HAP-1 (cell line): ENCODE measurements around the gene ALAS2.
A peak's percentile ranks its signal among the peaks of the same experiment; 100 is the strongest.
"Not testable (repeated sequence)": the region's sequence is repeated elsewhere in the genome, so short reads cannot be mapped to it uniquely, and the experiment has no call there.

Experiments
- DNase-seq, 2 experiments: peaks; one replicate each; pipeline ENCODE4 v3.0.0-alpha.2; 2016 to 2020; ENCODE audit warnings: low spot score in 2 of 2
- H3K27me3 ChIP-seq: fragments of 250-450 bp; sonication (Bioruptor Pico); 2 replicates; pipeline ENCODE4 v1.5.1; 2020; ENCODE audit warnings: low read depth, mild to moderate bottlenecking, moderate library complexity
- H3K36me3 ChIP-seq: fragments of 250-450 bp; sonication (Bioruptor Pico); replicated peaks from 2 replicates; pipeline ENCODE4 v1.5.1; 2020; ENCODE audit warnings: mild to moderate bottlenecking
- H3K4me1 ChIP-seq: fragments of 250-450 bp; sonication (Bioruptor Pico); 2 replicates; pipeline ENCODE4 v1.5.1; 2020; ENCODE audit warnings: mild to moderate bottlenecking
- H3K4me3 ChIP-seq: fragments of 250-450 bp; sonication (Bioruptor Pico); 2 replicates; pipeline ENCODE4 v1.5.1; 2020; ENCODE audit warnings: mild to moderate bottlenecking, moderate library complexity
- H3K9me3 ChIP-seq: fragments of 250-450 bp; sonication (Bioruptor Pico); 2 replicates; pipeline ENCODE4 v1.5.1; 2020; ENCODE audit warnings: mild to moderate bottlenecking, moderate library complexity
- in situ Hi-C: fragments of 300-500 bp; cut with MboI; formaldehyde crosslinking; loops from 3 replicates; pipeline ENCODE4 v1.14.3; 2020; ENCODE audit warnings: low sequenced_read_pairs, inconsistent platforms, mixed read lengths

The ALAS2 gene, protein sequence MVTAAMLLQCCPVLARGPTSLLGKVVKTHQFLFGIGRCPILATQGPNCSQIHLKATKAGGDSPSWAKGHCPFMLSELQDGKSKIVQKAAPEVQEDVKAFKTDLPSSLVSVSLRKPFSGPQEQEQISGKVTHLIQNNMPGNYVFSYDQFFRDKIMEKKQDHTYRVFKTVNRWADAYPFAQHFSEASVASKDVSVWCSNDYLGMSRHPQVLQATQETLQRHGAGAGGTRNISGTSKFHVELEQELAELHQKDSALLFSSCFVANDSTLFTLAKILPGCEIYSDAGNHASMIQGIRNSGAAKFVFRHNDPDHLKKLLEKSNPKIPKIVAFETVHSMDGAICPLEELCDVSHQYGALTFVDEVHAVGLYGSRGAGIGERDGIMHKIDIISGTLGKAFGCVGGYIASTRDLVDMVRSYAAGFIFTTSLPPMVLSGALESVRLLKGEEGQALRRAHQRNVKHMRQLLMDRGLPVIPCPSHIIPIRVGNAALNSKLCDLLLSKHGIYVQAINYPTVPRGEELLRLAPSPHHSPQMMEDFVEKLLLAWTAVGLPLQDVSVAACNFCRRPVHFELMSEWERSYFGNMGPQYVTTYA

DNA sequence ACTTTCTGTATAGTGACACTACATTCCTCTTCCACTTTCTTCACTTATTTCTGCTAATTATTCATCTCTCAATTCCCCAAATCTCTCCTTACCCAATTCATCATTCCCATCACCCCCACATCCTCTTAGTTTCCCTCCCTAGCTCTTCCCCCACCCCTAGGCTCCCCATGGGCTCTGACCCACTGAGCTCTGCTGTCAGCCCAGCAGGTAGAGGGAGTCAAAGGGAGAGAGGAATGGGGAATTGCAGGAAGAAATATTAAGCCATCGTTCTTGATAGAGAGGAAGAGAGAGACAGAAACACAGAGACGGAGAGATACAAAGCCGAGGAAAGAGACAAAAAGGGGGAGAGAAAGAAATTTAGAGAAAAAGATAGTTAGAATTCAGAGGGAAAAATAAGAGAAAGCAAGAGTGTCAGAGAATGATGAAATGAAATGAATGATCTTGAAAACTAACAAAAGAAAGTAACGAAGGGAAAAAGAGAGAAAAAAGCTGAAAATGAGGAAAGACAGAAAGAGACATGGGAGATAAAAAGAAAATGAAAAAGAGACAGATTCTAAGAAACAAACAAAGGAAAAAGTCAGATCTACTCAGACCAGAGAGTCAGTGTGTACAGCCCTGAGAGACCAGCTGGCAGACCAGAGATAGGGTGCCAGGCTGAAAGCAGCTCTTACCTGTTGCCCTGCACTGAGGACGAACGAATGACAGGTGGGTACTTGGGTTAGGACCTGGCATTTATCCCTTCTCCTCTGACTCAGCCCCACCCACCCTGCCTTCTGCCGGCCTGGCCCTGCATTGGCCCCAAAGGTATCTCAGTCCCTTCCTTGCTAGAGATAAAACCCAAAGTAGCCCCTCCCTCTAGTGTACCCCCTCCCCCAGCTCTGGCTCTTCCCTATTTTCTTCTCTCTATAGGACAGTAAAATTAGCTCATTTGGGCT is at the start of gene ALAS2:
TSS of gene ALAS2 (minus strand) at position 707 of the 935 bp plus-strand sequence. CDS start 4,977 bp downstream, outside the sequence.
- in situ Hi-C loops, result no loop called here
- H3K27me3 ChIP-seq, result peaks cover 2% of the 10 kb centered on the region; the same call in 1 of the 2 replicates

DNA sequence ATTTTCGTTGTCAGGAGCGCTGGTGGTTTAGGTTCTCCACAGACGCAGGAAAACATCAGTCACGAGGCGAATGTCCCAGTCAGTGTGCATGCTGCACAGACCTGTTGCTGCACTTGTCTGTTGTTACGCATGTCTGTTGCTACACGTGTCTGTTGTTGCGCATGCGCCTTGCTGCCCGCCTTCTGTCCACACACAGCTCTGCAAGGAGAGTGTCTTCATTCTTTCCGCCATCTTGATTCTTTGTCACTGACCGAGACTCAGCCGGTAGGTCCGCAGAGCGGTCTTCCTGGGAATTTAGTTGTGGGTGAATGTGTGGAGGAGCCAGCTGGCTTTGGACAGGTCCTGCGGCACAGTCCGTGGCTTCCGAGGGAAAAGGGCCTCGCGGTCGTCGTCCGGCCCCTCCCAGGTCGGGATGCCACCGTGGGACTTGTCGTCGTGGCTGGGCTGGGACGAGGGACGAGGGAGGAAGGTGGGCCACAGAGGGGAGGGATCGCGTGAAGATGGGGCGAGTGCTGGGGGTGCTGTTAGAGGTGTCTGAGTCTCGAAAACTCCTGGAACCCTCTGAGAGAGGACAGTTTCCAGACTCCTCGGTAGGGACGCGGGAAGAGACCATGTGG is 44.2 kb upstream of the ALAS2 start, which contains the start of gene PAGE2B:
TSS of gene PAGE2B (plus strand) at position 180 of the 617 bp plus-strand sequence. CDS start 1,012 bp downstream, outside the sequence.
- Histone ChIP-seq H3K27me3 (no peaks in the 10 kb centered on the region), H3K36me3 (no peaks in the 10 kb centered on the region), H3K9me3 (no peaks in the 10 kb centered on the region), H3K4me3 (no peak within 1 kb of the TSS), H3K4me1 (no peaks in the 10 kb centered on the region)
- in situ Hi-C loops, result no loop called here
- DNase-seq, result no peak

More for the DNA sequence above, at the start of gene ALAS2:
- H3K9me3 ChIP-seq, result no peaks in the 10 kb centered on the region
- H3K4me1 ChIP-seq, result no peaks in the 10 kb centered on the region
- no peak for DNase-seq
- H3K36me3 ChIP-seq, result no peaks in the 10 kb centered on the region
- H3K4me3 ChIP-seq, result no peak within 1 kb of the TSS

DNA sequence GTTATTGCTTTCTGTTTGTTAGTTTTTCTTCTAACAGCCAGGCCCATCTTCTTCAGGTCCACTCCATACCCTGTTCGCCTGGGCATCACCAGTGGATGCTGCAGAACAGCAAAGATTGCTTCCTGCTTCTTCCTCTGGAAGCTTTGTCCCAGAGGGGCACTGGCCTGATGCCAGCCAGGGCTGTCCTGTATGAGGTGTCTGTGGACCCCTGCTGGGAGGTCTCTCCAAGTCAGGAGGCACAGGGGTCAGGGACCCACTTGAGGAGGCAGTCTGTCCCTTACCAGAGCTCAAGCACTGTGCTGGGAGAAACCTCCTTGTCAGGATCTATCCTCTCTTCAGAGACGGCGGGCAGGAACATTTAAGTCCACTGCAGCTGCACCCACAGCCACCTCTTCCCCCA is 41.5 kb upstream of the ALAS2 start:
- no peak overlapping the region for H3K4me3 ChIP-seq
- no peaks in the 10 kb centered on the region for H3K4me1 ChIP-seq
- in situ Hi-C loops, result no loop called here
- H3K27me3 ChIP-seq, result no peaks in the 10 kb centered on the region
- no peaks in the 10 kb centered on the region; the same call in 1 of the 2 replicates for H3K9me3 ChIP-seq
- DNase-seq, result no peak
- H3K36me3 ChIP-seq, result no peaks in the 10 kb centered on the region

DNA sequence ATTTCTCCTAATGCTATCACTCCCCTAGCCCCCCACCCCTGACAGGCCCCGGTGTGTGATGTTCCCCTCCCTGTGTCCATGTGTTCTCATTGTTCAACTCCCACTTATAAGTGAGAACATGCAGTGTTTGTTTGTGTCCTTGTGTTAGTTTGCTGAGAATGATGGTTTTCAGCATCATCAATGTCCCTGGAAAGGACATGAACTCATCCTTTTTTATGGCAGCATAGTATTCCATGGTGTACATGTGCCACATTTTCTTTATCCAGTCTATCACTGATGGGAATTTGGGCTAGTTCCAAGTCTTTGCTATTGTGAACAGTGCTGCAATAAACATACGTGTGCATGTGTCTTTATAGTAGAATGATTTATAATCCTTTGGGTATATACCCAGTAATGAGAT is 36.4 kb upstream of the ALAS2 start:
- DNase-seq, H3K4me3 ChIP-seq, in situ Hi-C loops, H3K36me3 ChIP-seq, H3K4me1 ChIP-seq, H3K9me3 ChIP-seq, H3K27me3 ChIP-seq: not testable (repeated sequence)

DNA sequence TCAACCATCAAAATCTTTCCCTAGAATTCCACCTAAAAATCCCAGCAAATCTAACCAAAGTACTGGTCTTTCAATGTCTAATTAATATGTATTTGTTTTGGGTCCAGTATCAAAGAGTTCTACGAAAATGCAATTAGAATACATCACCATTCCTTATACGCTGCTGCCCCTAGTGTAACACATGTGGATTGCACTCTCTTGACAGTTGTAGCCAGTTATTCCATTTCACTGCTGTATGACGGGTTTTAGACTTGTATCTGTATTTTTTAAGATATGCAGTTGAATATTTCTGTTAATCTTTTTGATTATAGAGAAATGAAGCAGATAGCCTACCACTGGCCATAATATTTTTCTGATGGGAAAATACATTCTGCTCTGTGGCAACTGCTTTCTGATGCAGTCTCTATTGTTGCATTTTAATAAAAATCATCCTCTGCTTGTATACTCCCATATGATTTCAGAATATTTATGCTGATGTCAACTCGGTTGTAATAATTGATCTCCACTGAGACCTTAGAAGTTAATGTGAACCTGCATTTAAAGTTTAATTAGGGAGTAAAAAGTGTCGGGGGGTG is 27.0 kb upstream of the ALAS2 start:
- no peaks in the 10 kb centered on the region for H3K9me3 ChIP-seq
- DNase-seq, result peak; percentile 34 to 47
- H3K27me3 ChIP-seq, result peaks cover 11% of the 10 kb centered on the region
- H3K4me3 ChIP-seq, result no peak overlapping the region
- no peaks in the 10 kb centered on the region for H3K36me3 ChIP-seq
- H3K4me1 ChIP-seq, result no peaks in the 10 kb centered on the region
- in situ Hi-C loops, result no loop called here

DNA sequence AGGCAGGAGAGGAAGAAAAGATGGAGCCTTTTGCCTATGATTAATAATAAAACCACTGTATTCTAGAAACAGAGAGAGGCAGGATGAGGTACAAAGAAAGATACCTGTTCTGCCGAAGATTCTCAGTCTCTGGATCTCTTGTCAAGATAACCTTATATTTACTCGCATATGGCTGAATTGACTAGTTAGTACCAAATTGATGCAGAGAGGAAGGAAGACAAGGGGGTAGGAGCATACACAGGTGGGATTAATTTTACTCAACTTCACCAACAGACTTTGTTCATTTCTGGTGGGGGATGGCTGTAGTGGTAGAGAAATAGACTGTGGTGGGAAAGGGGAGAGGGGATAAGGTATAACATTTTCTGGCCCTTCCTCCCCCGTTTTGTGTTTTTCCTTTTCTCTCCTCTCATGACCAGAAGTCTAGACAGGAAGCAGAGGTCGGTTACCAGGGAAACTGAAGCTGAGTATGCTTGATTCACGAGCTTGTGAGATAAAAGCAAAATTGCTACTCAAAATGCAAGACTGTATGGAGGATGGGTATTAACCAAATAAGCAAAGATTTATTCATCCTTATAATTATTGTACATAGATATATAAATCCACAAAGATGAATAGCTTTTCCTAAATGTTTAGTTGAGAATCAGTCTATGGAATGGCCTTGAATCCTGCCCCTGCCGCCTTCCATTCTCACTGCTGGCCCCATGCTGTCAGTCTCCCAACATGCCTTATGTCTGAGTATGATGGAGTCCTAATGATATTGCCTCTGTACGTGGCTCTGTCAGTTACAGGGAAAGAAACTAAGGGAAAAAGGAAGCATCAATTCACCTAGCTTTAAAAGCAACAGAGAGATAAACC is 26.3 kb upstream of the ALAS2 start:
- peaks cover 11% of the 10 kb centered on the region for H3K27me3 ChIP-seq

DNA sequence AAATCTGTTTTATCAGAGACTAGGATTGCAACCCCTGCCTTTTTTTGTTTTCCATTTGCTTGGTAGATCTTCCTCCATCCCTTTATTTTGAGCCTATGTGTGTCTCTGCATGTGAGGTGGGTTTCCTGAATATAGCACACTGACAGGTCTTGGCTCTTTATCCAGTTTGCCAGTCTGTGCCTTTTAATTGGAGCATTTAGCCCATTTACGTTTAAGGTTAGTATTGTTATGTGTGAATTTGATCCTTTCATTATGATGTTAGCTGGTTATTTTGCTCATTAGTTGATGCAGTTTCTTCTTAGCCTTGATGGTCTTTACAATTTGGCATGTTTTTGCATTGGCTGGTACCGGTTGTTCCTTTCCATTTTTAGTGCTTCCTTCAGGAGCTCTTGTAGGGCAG is 19.8 kb upstream of the ALAS2 start:
- H3K9me3 ChIP-seq, H3K4me3 ChIP-seq, H3K4me1 ChIP-seq, DNase-seq, in situ Hi-C loops, H3K27me3 ChIP-seq, H3K36me3 ChIP-seq: not testable (repeated sequence)

More for the DNA sequence above, 26.3 kb upstream of the ALAS2 start:
- Histone ChIP-seq H3K4me3 (no peak overlapping the region), H3K9me3 (no peaks in the 10 kb centered on the region), H3K4me1 (no peaks in the 10 kb centered on the region), H3K36me3 (no peaks in the 10 kb centered on the region)
- in situ Hi-C loops, result no loop called here
- DNase-seq, result no peak

DNA sequence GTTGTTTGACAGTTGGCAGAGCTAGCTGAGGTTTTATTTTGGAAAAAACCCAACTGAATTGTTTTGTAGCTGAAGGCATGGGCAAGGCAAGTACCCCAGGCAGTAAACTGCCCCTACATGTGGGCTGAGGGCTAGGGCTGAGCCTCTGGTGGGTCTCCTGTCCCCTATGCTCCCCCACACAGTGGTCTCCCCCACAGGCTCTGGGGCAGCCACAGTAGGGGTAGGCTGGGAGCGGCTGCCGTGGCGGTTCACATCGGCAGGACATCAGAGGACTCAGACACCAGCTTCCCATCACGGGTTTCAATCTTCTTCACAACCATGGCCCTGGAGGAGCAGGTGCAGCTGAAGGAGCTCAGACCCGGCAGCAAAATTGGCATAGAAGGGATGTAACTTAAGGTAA is 10.7 kb upstream of the ALAS2 start:
- Histone ChIP-seq H3K4me1 (no peaks in the 10 kb centered on the region), H3K36me3 (no peaks in the 10 kb centered on the region), H3K9me3 (no peaks in the 10 kb centered on the region; the same call in 1 of the 2 replicates), H3K4me3 (no peak overlapping the region), H3K27me3 (no peaks in the 10 kb centered on the region)
- in situ Hi-C loops, result no loop called here
- no peak for DNase-seq

DNA sequence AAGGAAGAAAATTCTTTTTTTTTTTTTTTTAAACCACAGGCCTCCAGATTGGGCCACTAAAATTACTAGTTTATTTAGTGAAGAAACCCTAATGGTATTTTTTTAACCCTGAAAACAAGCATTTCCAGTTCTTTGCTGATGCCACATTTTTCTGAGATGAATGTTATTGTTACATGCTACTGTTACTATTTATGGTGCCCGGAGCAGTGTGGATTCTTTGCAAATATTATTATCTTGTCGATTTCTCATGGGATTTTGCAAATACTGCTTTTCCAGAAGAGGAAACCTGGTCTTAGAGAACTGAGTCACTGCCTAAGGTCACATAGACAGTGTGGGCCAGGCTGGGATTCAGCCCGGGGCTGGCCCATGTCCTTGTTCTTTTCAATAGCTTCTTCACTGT is 8.7 kb upstream of the ALAS2 start:
- no peak for DNase-seq
- in situ Hi-C loops, result no loop called here
- Histone ChIP-seq H3K4me3 (no peak overlapping the region), H3K9me3 (no peaks in the 10 kb centered on the region; the same call in 1 of the 2 replicates), H3K27me3 (no peaks in the 10 kb centered on the region), H3K36me3 (no peaks in the 10 kb centered on the region), H3K4me1 (no peaks in the 10 kb centered on the region)

DNA sequence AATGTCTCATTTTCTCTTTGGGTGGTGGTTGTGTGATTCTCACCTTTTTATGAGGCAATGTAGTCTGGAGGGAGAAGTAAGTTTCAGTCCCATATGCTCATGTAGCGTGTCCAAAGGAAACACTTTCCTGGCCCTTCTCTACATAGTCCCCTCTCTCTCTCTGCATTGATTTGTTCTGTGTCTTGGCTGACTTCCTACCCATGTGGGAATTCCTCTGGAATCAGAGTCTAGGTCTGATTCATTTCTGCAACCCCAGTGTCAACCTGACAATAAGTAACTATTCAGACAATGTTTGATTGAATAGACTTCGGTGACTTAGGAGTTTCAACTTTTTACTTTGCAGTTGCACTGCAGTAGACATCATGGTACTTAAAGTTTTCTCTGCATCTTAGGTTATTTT is 2.7 kb upstream of the ALAS2 start:
- Histone ChIP-seq H3K4me3 (no peak overlapping the region), H3K36me3 (no peaks in the 10 kb centered on the region)
- in situ Hi-C loops, result no loop called here

DNA sequence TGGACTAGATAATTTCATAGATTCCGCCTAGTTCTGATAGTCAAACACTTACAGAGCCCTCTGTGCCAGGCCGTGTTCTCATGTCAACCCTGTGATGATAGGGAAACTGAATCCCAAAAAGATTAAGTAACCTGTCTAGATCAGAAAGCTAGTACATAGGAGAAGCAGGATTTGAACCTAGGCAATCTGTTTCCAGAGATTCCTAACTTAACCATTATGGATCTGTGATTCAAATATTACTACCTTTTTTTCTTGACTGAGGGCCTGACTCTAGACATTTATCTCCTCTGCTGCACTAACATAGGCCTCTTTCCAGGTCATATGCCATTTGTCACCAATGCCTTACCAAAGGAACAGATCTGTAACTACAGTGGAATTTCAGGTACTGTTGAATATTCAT is 1.5 kb downstream of the ALAS2 start:
- Histone ChIP-seq H3K27me3 (peaks cover 2% of the 10 kb centered on the region; the same call in 1 of the 2 replicates), H3K36me3 (no peaks in the 10 kb centered on the region), H3K4me1 (no peaks in the 10 kb centered on the region), H3K9me3 (no peaks in the 10 kb centered on the region), H3K4me3 (no peak overlapping the region)
- no peak for DNase-seq
- in situ Hi-C loops, result no loop called here

More for the DNA sequence above, 2.7 kb upstream of the ALAS2 start:
- DNase-seq, result no peak
- Histone ChIP-seq H3K27me3 (peaks cover 2% of the 10 kb centered on the region; the same call in 1 of the 2 replicates), H3K9me3 (no peaks in the 10 kb centered on the region), H3K4me1 (no peaks in the 10 kb centered on the region)

DNA sequence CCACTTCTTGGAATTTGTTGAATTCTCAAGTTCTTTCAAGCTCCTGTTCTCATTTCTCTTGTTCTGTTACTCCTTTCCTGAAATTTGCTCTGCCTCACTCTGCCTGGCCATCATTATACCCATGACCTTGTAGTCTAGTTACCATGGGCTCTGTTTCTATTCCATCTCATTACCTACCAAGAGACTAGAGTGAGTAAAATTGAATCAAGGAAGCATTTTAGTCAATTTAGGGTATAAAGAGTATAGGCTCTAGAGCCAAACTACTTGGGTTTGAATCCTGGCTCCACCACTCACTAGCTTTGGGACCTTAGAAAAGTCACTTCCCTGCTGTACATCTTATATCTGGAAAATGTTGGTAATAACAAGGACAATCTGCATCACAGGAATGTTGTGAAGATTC is 2.2 kb downstream of the ALAS2 start:
- Histone ChIP-seq H3K36me3 (no peaks in the 10 kb centered on the region), H3K27me3 (peaks cover 2% of the 10 kb centered on the region; the same call in 1 of the 2 replicates)
- in situ Hi-C loops, result no loop called here

More for the DNA sequence above, 2.2 kb downstream of the ALAS2 start:
- H3K9me3 ChIP-seq, result no peaks in the 10 kb centered on the region
- no peaks in the 10 kb centered on the region for H3K4me1 ChIP-seq
- DNase-seq, result no peak
- no peak overlapping the region for H3K4me3 ChIP-seq
